GM12864 (cell line): ENCODE measurements around the gene ANXA9.

Experiments
- DNase-seq: peaks from one replicate; pipeline ENCODE4 v3.0.0-alpha.2; 2011; ENCODE audit warnings: low read depth
- H3K4me3 ChIP-seq: 2 replicates; pipeline ENCODE4 v1.5.1; 2011; ENCODE audit warnings: mild to moderate bottlenecking, low read depth, low read length, control low read depth
- CTCF ChIP-seq: IDR thresholded peaks from 2 replicates; pipeline ENCODE4 v1.5.1; 2011; ENCODE audit warnings: low read depth, mild to moderate bottlenecking, moderate library complexity, low read length, control low read depth, inconsistent platforms; ENCODE audit errors: missing control alignments

Gene ANXA9

GRCh38 chr1:150969626-150970025, 12.5 kb upstream of the ANXA9 start:
- TF ChIP-seq CTCF = no peak
- DNase-seq = no peak
- H3K4me3 ChIP-seq = no peak overlapping the region

GRCh38 chr1:150970808-150971582, 11.1 kb upstream of the ANXA9 start:
- DNase-seq = no peak
- no peak overlapping the region for H3K4me3 ChIP-seq
- no peak for TF ChIP-seq CTCF

GRCh38 chr1:150971583-150972416, 10.3 kb upstream of the ANXA9 start:
- TF ChIP-seq CTCF = no peak
- H3K4me3 ChIP-seq = no peak overlapping the region
- no peak for DNase-seq

- no peak for TF ChIP-seq CTCF
- no peak for DNase-seq
- no peak overlapping the region; the same call in 1 of the 2 replicates for H3K4me3 ChIP-seq
These were observed 9.6 kb upstream of the ANXA9 start for GRCh38 chr1:150972417-150972940.

GRCh38 chr1:150973258-150973835, 8.7 kb upstream of the ANXA9 start:
- no peak for DNase-seq
- TF ChIP-seq CTCF = no peak
- H3K4me3 ChIP-seq = peak overlapping the region; percentile 88

GRCh38 chr1:150973836-150974579, 8.1 kb upstream of the ANXA9 start:
- peak overlapping the region; percentile 88 for H3K4me3 ChIP-seq
- TF ChIP-seq CTCF = no peak
- no peak for DNase-seq
